Endothelial cell of umbilical vein (primary cell): ENCODE data around the gene SMARCE1. TPM values are rescaled to one million over a fixed set of nuclear protein-coding genes. Genes with fewer than 3 reads are reported as not detected.

ENCODE experiments used
- BruUV-seq: library from RNA; stranded (reverse); fragments of 400-500 nt; replicated peaks from 2 replicates; lab custom pipeline; 2021; lab: Mats Ljungman, UMichigan
- CTCF ChIA-PET: fragments of 300-600, 350-600 bp; sonication (Branson Sonifier 250); formaldehyde crosslinking; loops from one replicate; lab custom pipeline; 2021; ENCODE audit warnings: antibody characterized with exemption, inconsistent platforms; lab: Charles Lee
- POLR2A ChIA-PET: fragments of 300-600, 350-600 bp; sonication (Branson Sonifier 250); formaldehyde crosslinking; loops from one replicate; lab custom pipeline; 2021; ENCODE audit warnings: antibody characterized with exemption, inconsistent platforms; lab: Charles Lee
- DNase-seq: peaks from one replicate; pipeline ENCODE4 v3.0.0-alpha.2; 2011; ENCODE audit warnings: low read depth, low spot score
- FAIRE-seq: peaks from 2 replicates; lab custom pipeline; 2011; peaks lifted over from hg19 to GRCh38; lab: Jason Lieb, UNC
- H2AFZ ChIP-seq: 2 replicates; pipeline ENCODE4 v1.6.0; 2012; ENCODE audit warnings: low read depth, low read length, control low read depth, inconsistent platforms
- H3K27ac ChIP-seq: 2 replicates; pipeline ENCODE4 v1.5.1; 2011; ENCODE audit warnings: low read depth, mild to moderate bottlenecking, control low read depth, low read length, moderate library complexity; ENCODE audit not compliant: insufficient read depth
- H3K27me3 ChIP-seq, 2 experiments: 2 replicates each; pipeline versions ENCODE4 v1.6.0 to v1.6.1; 2011; ENCODE audit warnings: low read length in 2 of 2, mixed read lengths in 1 of 2; ENCODE audit not compliant: control insufficient read depth in 2 of 2, insufficient read depth in 2 of 2
- H3K36me3 ChIP-seq, 2 experiments: 2 replicates in 1 of 2; 3 replicates in 1 of 2; pipeline ENCODE4 v1.5.1; 2011; ENCODE audit warnings: low read length in 2 of 2, mild to moderate bottlenecking in 1 of 2, moderate library complexity in 1 of 2; ENCODE audit not compliant: control insufficient read depth in 2 of 2, insufficient read depth in 2 of 2; ENCODE audit errors: extremely low read depth in 1 of 2
- H3K4me1 ChIP-seq: 3 replicates; pipeline ENCODE4 v1.5.1; 2011; ENCODE audit warnings: mild to moderate bottlenecking, low read length; ENCODE audit not compliant: control insufficient read depth, insufficient read depth; ENCODE audit errors: extremely low read depth
- H3K4me2 ChIP-seq: 2 replicates; pipeline ENCODE4 v1.6.1; 2011; ENCODE audit warnings: low read length, control low read depth, mixed read lengths; ENCODE audit not compliant: insufficient read depth
- H3K4me3 ChIP-seq, 3 experiments: fragments of 200-600 bp in 1 of 3; sonication (generic), shearing (Covaris generic) in 1 of 3; replicated peaks in 1 of 3; 2 replicates each; pipeline ENCODE4 v1.5.1; 2011 to 2016; ENCODE audit warnings: control low read depth in 3 of 3, low read length in 3 of 3, mild to moderate bottlenecking in 2 of 3, inconsistent platforms in 1 of 3, low read depth in 1 of 3, moderate library complexity in 1 of 3; ENCODE audit not compliant: insufficient read depth in 1 of 3
- H3K79me2 ChIP-seq: 2 replicates; pipeline ENCODE4 v1.6.0; 2012; ENCODE audit warnings: low read length, inconsistent platforms; ENCODE audit not compliant: control insufficient read depth, insufficient read depth
- H3K9ac ChIP-seq: replicated peaks from 2 replicates; pipeline ENCODE3; 2011; ENCODE audit warnings: low read length, control low read depth; ENCODE audit not compliant: insufficient read depth; ENCODE audit errors: extremely low read depth
- H3K9me1 ChIP-seq: replicated peaks from 3 replicates; pipeline ENCODE4 v1.6.0; 2011; ENCODE audit warnings: mild to moderate bottlenecking, low read length; ENCODE audit not compliant: control insufficient read depth, insufficient read depth; ENCODE audit errors: extremely low read depth
- H3K9me3 ChIP-seq: replicated peaks from 2 replicates; pipeline ENCODE4 v1.5.1; 2012; ENCODE audit warnings: low read length, inconsistent platforms; ENCODE audit not compliant: control insufficient read depth, insufficient read depth
- H4K20me1 ChIP-seq: replicated peaks from 2 replicates; pipeline ENCODE3; 2011; ENCODE audit warnings: mild to moderate bottlenecking, low read length; ENCODE audit not compliant: control insufficient read depth, insufficient read depth; ENCODE audit errors: extremely low read depth
- CTCF ChIP-seq, 2 donors: IDR thresholded peaks; 1 replicate in 1 of 2; 2 replicates in 1 of 2; pipeline ENCODE4 v1.5.1; 2011; ENCODE audit warnings: low read length in 2 of 2, mild to moderate bottlenecking in 2 of 2, moderate library complexity in 2 of 2, control low read depth in 1 of 2, inconsistent platforms in 1 of 2, low read depth in 1 of 2; ENCODE audit not compliant: insufficient read depth in 1 of 2; ENCODE audit errors: extremely low read depth in 1 of 2
- EZH2 ChIP-seq: IDR thresholded peaks from 2 replicates; pipeline ENCODE4 v1.6.1; 2012; ENCODE audit warnings: borderline replicate concordance, low read depth, mild to moderate bottlenecking, moderate library complexity, low read length, inconsistent platforms; ENCODE audit not compliant: severe bottlenecking
- FOS ChIP-seq: IDR thresholded peaks from 2 replicates; pipeline ENCODE4 v1.6.1; 2011; ENCODE audit warnings: mild to moderate bottlenecking, low read length, moderate library complexity, borderline replicate concordance; ENCODE audit not compliant: insufficient read depth
- GATA2 ChIP-seq: IDR thresholded peaks from 2 replicates; pipeline ENCODE4 v1.7.0; 2011; ENCODE audit warnings: low read depth, mild to moderate bottlenecking, moderate library complexity, mixed read lengths, low read length; ENCODE audit not compliant: insufficient read length, insufficient read depth
- JUN ChIP-seq: IDR thresholded peaks from 2 replicates; pipeline ENCODE4 v1.6.1; 2011; ENCODE audit warnings: borderline replicate concordance, low read depth; ENCODE audit not compliant: insufficient read length, insufficient read depth
- MAX ChIP-seq: IDR thresholded peaks from 2 replicates; pipeline ENCODE4 v1.6.1; 2011; ENCODE audit not compliant: insufficient read depth, insufficient read length
- MYC ChIP-seq: IDR thresholded peaks from one replicate; pipeline ENCODE4 v1.6.1; 2011; ENCODE audit warnings: mild to moderate bottlenecking, low read depth, low read length
- POLR2A ChIP-seq: IDR thresholded peaks from 2 replicates; pipeline ENCODE4 v1.6.1; 2012; ENCODE audit warnings: low read depth, mild to moderate bottlenecking, control low read depth, low read length
- POLR2AphosphoS5 ChIP-seq: IDR thresholded peaks from 2 replicates; pipeline ENCODE4 v1.6.1; 2012; ENCODE audit warnings: low read depth, mild to moderate bottlenecking, control low read depth, low read length, moderate library complexity; ENCODE audit not compliant: insufficient read depth
- dilution Hi-C: fragments of 300-500 bp; cut with MboI; formaldehyde crosslinking; loops from one replicate; pipeline ENCODE4 v1.15.0; 2019; ENCODE audit warnings: low sequenced_read_pairs; ENCODE audit not compliant: extremely low pct_ligation_motif_present
- intact Hi-C: fragments of 100-400 bp; cut with micrococcal nuclease; formaldehyde crosslinking; loops from one replicate; pipeline ENCODE4 v1.10.0; 2022
- polyA plus RNA-seq, 4 experiments: library from polyadenylated mRNA; depleted of rRNA in 3 of 4; stranded (reverse) in 3 of 4; unstranded in 1 of 4; fragments of >200 nt; gene quantifications; 2 replicates each; pipeline versions ENCODE4 v1.2.1 to v1.2.3, GENCODE V29; 2011 to 2012; ENCODE audit warnings: missing spikeins in 1 of 4
- total RNA-seq: library from RNA; stranded (reverse); gene quantifications from 2 replicates; pipeline ENCODE4 v1.2.3, GENCODE V29; 2021

SMARCE1 gene
- total and polyA plus RNA-seq, 2 donors (not counting 3 experiments of a cell fraction or from before 2014, with no cell fraction given), result 28.4 to 127 TPM

GRCh38 chr17:40604327-40605080 lies 43.1 kb downstream of the SMARCE1 start:
- Histone ChIP-seq H3K9me1 (no peaks in the 10 kb centered on the region), H3K27ac (no peak overlapping the region), H3K4me2 (no peak overlapping the region), H3K79me2 (no peaks in the 10 kb centered on the region), H3K4me3 (no peak overlapping the region), H3K9ac (no peak overlapping the region), H3K9me3 (no peaks in the 10 kb centered on the region), H4K20me1 (no peaks in the 10 kb centered on the region), H2AFZ (no peak overlapping the region), H3K27me3 (peaks cover 10 to 19% of the 10 kb centered on the region in 2 experiments), H3K4me1 (no peaks in the 10 kb centered on the region), H3K36me3 (no peaks in the 10 kb centered on the region)
- dilution Hi-C loops (no loop called here), intact Hi-C loops (no loop called here)
- TF ChIP-seq POLR2AphosphoS5 (no peak), EZH2 (no peak), GATA2 (no peak), CTCF (IDR thresholded peaks at IDR 0.05; ENCODE audit: extremely low read depth in 1 of 2, insufficient read depth in 1 of 2, low read depth in 1 of 2, low read length in 2 of 2) (no peak), JUN (no peak), MYC (no peak), FOS (no peak), MAX (no peak), POLR2A (no peak)
- DNase-seq (no peak), FAIRE-seq (no peak)
- BruUV-seq, result no TSS peak
- ChIA-PET CTCF (interaction anchor here (1.2 to 2.4 kb wide), 2 partner anchors 13 to 16 kb away, joined by 5 to 8 read pairs; no protein-coding TSS in a partner anchor), POLR2A (no interaction called here)
